K562 (cell line): Measurements from ENCODE around the gene WFDC8. TPM values are rescaled to one million over a fixed set of nuclear protein-coding genes. Genes with fewer than 3 reads are reported as not detected.

Experiments used
- ATAC-seq: fragments of 200-7000 bp; cut with Tn5 transposase; 3 replicates; pipeline ENCODE4 v1.9.1; 2020; ENCODE audit warnings: moderate library complexity
- BruUV-seq: library from RNA; stranded (reverse); fragments of 400-500 nt; replicated peaks from 2 replicates; lab custom pipeline; 2021; lab: Mats Ljungman, UMichigan
- CTCF ChIA-PET: fragments of 300-600 bp; formaldehyde crosslinking; extraction: SDS; loops from one replicate; lab custom pipeline; 2021; ENCODE audit warnings: low intra/inter-chr PET ratio; lab: Yijun Ruan, JAX
- POLR2A ChIA-PET: fragments of 300-600, 350-650 bp; sonication (Branson Sonifier 250); formaldehyde crosslinking; extraction: SDS; loops from one replicate; lab custom pipeline; 2021; ENCODE audit warnings: antibody characterized with exemption, inconsistent platforms; lab: Yijun Ruan, JAX
- DNase-seq, 4 experiments: peaks; one replicate each; pipeline versions ENCODE4 v3.0.0 to v3.0.0-alpha.2; 2011 to 2018; ENCODE audit warnings: low spot score in 3 of 4, mixed read lengths in 3 of 4; ENCODE audit errors: extremely low read depth in 1 of 4
- FAIRE-seq: peaks from 2 replicates; lab custom pipeline; 2011; peaks lifted over from hg19 to GRCh38; lab: Jason Lieb, UNC
- H2AFZ ChIP-seq: 2 replicates; pipeline ENCODE4 v1.6.0; 2011; ENCODE audit warnings: low read depth, low read length, control low read depth, inconsistent platforms
- H3K27ac ChIP-seq: fragments of 200-600 bp; 3 replicates; pipeline ENCODE4 v1.8.0; 2011; ENCODE audit warnings: low read depth, mild to moderate bottlenecking, control low read depth, inconsistent platforms, low read length, moderate library complexity, mixed read lengths; ENCODE audit errors: extremely low read depth
- H3K27me3 ChIP-seq, 2 experiments: fragments of 300-600 bp in 1 of 2; 2 replicates in 1 of 2; 3 replicates in 1 of 2; pipeline versions ENCODE4 v1.6.0 to v1.8.0; 2011; ENCODE audit warnings: inconsistent platforms in 2 of 2, low read length in 2 of 2, mild to moderate bottlenecking in 1 of 2, mixed read lengths in 1 of 2, moderate library complexity in 1 of 2; ENCODE audit not compliant: control insufficient read depth in 2 of 2, insufficient read depth in 2 of 2
- H3K36me3 ChIP-seq: fragments of 300-600 bp; 3 replicates; pipeline ENCODE4 v1.8.0; 2011; ENCODE audit warnings: mild to moderate bottlenecking, low read length, inconsistent platforms; ENCODE audit not compliant: control insufficient read depth, insufficient read depth
- H3K4me1 ChIP-seq, 2 experiments: fragments of 200-600 bp in 1 of 2; replicated peaks in 1 of 2; 2 replicates in 1 of 2; 3 replicates in 1 of 2; pipeline versions ENCODE4 v1.5.1 to v1.8.0; 2011; ENCODE audit warnings: inconsistent platforms in 2 of 2, low read length in 2 of 2, mild to moderate bottlenecking in 1 of 2, mixed read lengths in 1 of 2, moderate library complexity in 1 of 2; ENCODE audit not compliant: control insufficient read depth in 2 of 2, insufficient read depth in 2 of 2
- H3K4me2 ChIP-seq: 2 replicates; pipeline ENCODE4 v1.6.1; 2011; ENCODE audit warnings: low read length, control low read depth, inconsistent platforms, mixed read lengths; ENCODE audit not compliant: insufficient read depth
- H3K4me3 ChIP-seq: fragments of 200-600 bp; sonication (generic), shearing (Covaris generic); 2 replicates; pipeline ENCODE4 v1.5.1; 2016; ENCODE audit warnings: control low read depth, inconsistent platforms
- H3K79me2 ChIP-seq: fragments of 200-600 bp; 3 replicates; pipeline ENCODE4 v1.8.0; 2011; ENCODE audit warnings: low read length, inconsistent platforms; ENCODE audit not compliant: control insufficient read depth, insufficient read depth
- H3K9ac ChIP-seq, 2 experiments: 2 replicates each; pipeline versions ENCODE4 v1.6.0 to v1.6.1; 2011; ENCODE audit warnings: low read depth in 2 of 2, low read length in 2 of 2, control low read depth in 1 of 2, inconsistent platforms in 1 of 2, mild to moderate bottlenecking in 1 of 2, mixed read lengths in 1 of 2; ENCODE audit not compliant: insufficient read depth in 1 of 2
- H3K9me1 ChIP-seq: one replicate; pipeline ENCODE4 v1.6.0; 2011; ENCODE audit warnings: inconsistent platforms, mild to moderate bottlenecking, low read length, moderate library complexity; ENCODE audit not compliant: control insufficient read depth, insufficient read depth
- H3K9me3 ChIP-seq: replicated peaks from 2 replicates; pipeline ENCODE4 v1.5.1; 2011; ENCODE audit warnings: low read depth, low read length, inconsistent platforms; ENCODE audit not compliant: control insufficient read depth, insufficient read depth
- H4K20me1 ChIP-seq: replicated peaks from 2 replicates; pipeline ENCODE4 v1.6.1; 2011; ENCODE audit warnings: low read length, inconsistent platforms, mixed read lengths; ENCODE audit not compliant: control insufficient read depth, insufficient read depth
- ARID2 ChIP-seq: fragments of 450-650 bp; IDR thresholded peaks from 2 replicates; pipeline ENCODE4 v1.6.1; 2017; ENCODE audit warnings: antibody characterized with exemption, mild to moderate bottlenecking
- BMI1 ChIP-seq: fragments of 150-350 bp; IDR thresholded peaks from 2 replicates; pipeline ENCODE4 v1.6.1; 2014; ENCODE audit warnings: low read length
- CBX3 ChIP-seq, 2 experiments: IDR thresholded peaks; 1 replicate in 1 of 2; 2 replicates in 1 of 2; pipeline ENCODE4 v1.6.1; 2012; ENCODE audit warnings: inconsistent platforms in 2 of 2, low read length in 2 of 2, borderline replicate concordance in 1 of 2, control low read depth in 1 of 2
- CHCHD3 ChIP-seq: fragments of 250-450 bp; sonication (Bioruptor Pico); IDR thresholded peaks from 2 replicates; pipeline ENCODE4 v2.1.2; 2022; ENCODE audit warnings: mild to moderate bottlenecking
- CREB3 ChIP-seq: fragments of 450-650 bp; conservative IDR thresholded peaks from 2 replicates; pipeline ENCODE4 v1.6.1; 2016; ENCODE audit warnings: missing genetic modification characterization, low read depth, mild to moderate bottlenecking, missing compliant biosample characterization, moderate library complexity
- DMBX1 ChIP-seq: fragments of 250-450 bp; sonication (Bioruptor Pico); IDR thresholded peaks from 2 replicates; pipeline ENCODE4 v1.8.0; 2022; ENCODE audit warnings: inconsistent platforms, mild to moderate bottlenecking, moderate library complexity, borderline replicate concordance
- ETV6 ChIP-seq, 3 experiments: fragments of 150-350 bp in 1 of 3; sonication (generic) in 1 of 3; formaldehyde crosslinking in 1 of 3; IDR thresholded peaks; 2 replicates each; pipeline versions ENCODE4 v1.6.1 to v1.8.0; 2014 to 2022; ENCODE audit warnings: borderline replicate concordance in 2 of 3, low read depth in 2 of 3, antibody characterized with exemption in 1 of 3, low read length in 1 of 3, mild to moderate bottlenecking in 1 of 3, missing genetic modification reagents in 1 of 3
- FOXJ3 ChIP-seq: sonication (generic); formaldehyde crosslinking; IDR thresholded peaks from 2 replicates; pipeline ENCODE4 v1.4.0; 2020; ENCODE audit warnings: mild to moderate bottlenecking, missing genetic modification reagents
- HDAC2 ChIP-seq: fragments of 450-650 bp; IDR thresholded peaks from 2 replicates; pipeline ENCODE4 v1.6.1; 2016; ENCODE audit warnings: mild to moderate bottlenecking
- ILK ChIP-seq: fragments of 450-650 bp; IDR thresholded peaks from 2 replicates; pipeline ENCODE4 v1.6.1; 2016; ENCODE audit warnings: missing genetic modification characterization, low read depth, mild to moderate bottlenecking, missing compliant biosample characterization, moderate library complexity, borderline replicate concordance
- MAFG ChIP-seq: fragments of 450-650 bp; conservative IDR thresholded peaks from 2 replicates; pipeline ENCODE4 v1.6.1; 2016; ENCODE audit warnings: missing genetic modification characterization, missing compliant biosample characterization
- NCOA4 ChIP-seq: fragments of 450-650 bp; IDR thresholded peaks from 2 replicates; pipeline ENCODE4 v1.6.1; 2018; ENCODE audit warnings: mild to moderate bottlenecking; ENCODE audit not compliant: partially characterized antibody
- POLR2H ChIP-seq: IDR thresholded peaks from 2 replicates; pipeline ENCODE4 v1.6.1; 2016; ENCODE audit warnings: missing genetic modification characterization, low read depth, mild to moderate bottlenecking, control low read depth, missing compliant biosample characterization, moderate library complexity
- SMAD4 ChIP-seq: fragments of 250-450 bp; sonication (Bioruptor Pico); conservative IDR thresholded peaks from 2 replicates; pipeline ENCODE4 v1.8.0; 2021; ENCODE audit warnings: inconsistent platforms, mild to moderate bottlenecking, moderate library complexity
- SPI1 ChIP-seq: IDR thresholded peaks from 2 replicates; pipeline ENCODE4 v1.6.1; 2011; ENCODE audit warnings: low read depth, low read length, control low read depth, borderline replicate concordance
- SREBF1 ChIP-seq: fragments of 150-350 bp; IDR thresholded peaks from 2 replicates; pipeline ENCODE4 v1.6.1; 2014; ENCODE audit warnings: antibody characterized with exemption, low read depth, low read length, borderline replicate concordance
- TAF15 ChIP-seq: fragments of 200-400 bp; formaldehyde crosslinking; IDR thresholded peaks from 2 replicates; pipeline ENCODE4 v1.6.1; 2017; ENCODE audit warnings: mild to moderate bottlenecking, low read depth, low read length, moderate library complexity
- TEAD4 ChIP-seq, 2 experiments: sonication (generic) in 1 of 2; formaldehyde crosslinking in 1 of 2; IDR thresholded peaks; 2 replicates each; pipeline versions ENCODE4 v1.6.1 to v1.8.0; 2012 to 2022; ENCODE audit warnings: borderline replicate concordance in 1 of 2, inconsistent platforms in 1 of 2, low read length in 1 of 2, mild to moderate bottlenecking in 1 of 2, missing genetic modification reagents in 1 of 2
- WGBS: fragments of 100-300 bp; shearing (Covaris generic); methylation state at CpG from one replicate; pipeline ENCODE4 v1.1.6; 2016; ENCODE audit warnings: low coverage, mixed read lengths; ENCODE audit not compliant: insufficient coverage; ENCODE audit errors: missing lambda C conversion rate; 5-methylcytosine and 5-hydroxymethylcytosine counted together
- in situ Hi-C: fragments of 300-500 bp; cut with MboI; formaldehyde crosslinking; loops from 4 replicates; pipeline ENCODE4 v1.15.0; 2018; ENCODE audit warnings: inconsistent platforms, mixed read lengths
- intact Hi-C: fragments of 100-400 bp; cut with micrococcal nuclease; formaldehyde crosslinking; loops from 2 replicates; pipeline ENCODE4 v1.14.2; 2022
- polyA plus RNA-seq, 8 experiments: library from polyadenylated mRNA; depleted of rRNA in 4 of 8; stranded (reverse) in 5 of 8; unstranded in 3 of 8; fragments of >200 nt; fragmentation: Nextera tagmentation in 2 of 8; fragmentation: Illumina TruSeq in 1 of 8; extraction: Ambion mirVana in 2 of 8; extraction: Trizol in 1 of 8; gene quantifications; 2 replicates each; pipeline versions ENCODE4 v1.2.1 to v1.2.3, GENCODE V29; 2011 to 2014; ENCODE audit warnings: inconsistent platforms in 1 of 8, missing spikeins in 1 of 8
- total RNA-seq, 7 experiments: library from RNA; depleted of rRNA in 6 of 7; stranded (reverse); fragments of >200 nt in 6 of 7; fragmentation: Illumina TruSeq in 2 of 7; extraction: Trizol in 2 of 7; gene quantifications; 2 replicates each; pipeline versions ENCODE4 v1.2.1 to v1.2.3, GENCODE V29; 2011 to 2021; ENCODE audit warnings: low replicate concordance in 1 of 7

The WFDC8 gene
- total and polyA plus RNA-seq, 9 of the 15 experiments (the other 6 are each of a cell fraction or from before 2014, with no cell fraction given): not detected

GRCh38 chr20:45547206-45547770 lies 31.8 kb downstream of the WFDC8 start, which contains the start of gene EPPIN:
EPPIN (minus strand) TSS chr20:45547401; CDS start chr20:45547357, 44 bp downstream.
- in situ Hi-C loops: no loop called here
- no peak for ATAC-seq
- Histone ChIP-seq H3K9me1 (no peaks in the 10 kb centered on the region), H3K4me1 (no peaks in the 10 kb centered on the region), H3K79me2 (no peaks in the 10 kb centered on the region), H3K27me3 (peaks cover 0 to 7% of the 10 kb centered on the region in 2 experiments; a peak in 2 of 5 replicates), H3K4me2 (no peak within 1 kb of the TSS), H4K20me1 (no peaks in the 10 kb centered on the region), H3K9ac (no peak within 1 kb of the TSS), H3K9me3 (no peaks in the 10 kb centered on the region), H3K4me3 (no peak within 1 kb of the TSS), H3K27ac (no peak within 1 kb of the TSS), H2AFZ (no peak within 1 kb of the TSS), H3K36me3 (no peaks in the 10 kb centered on the region)
- WGBS: 1% methylated on average over 6 of the region's 6 CpGs
- ChIA-PET POLR2A (no interaction called here), CTCF (interaction anchor here (2.7 kb wide), 1 partner anchor 225 kb away, joined by 24 read pairs; no protein-coding TSS in a partner anchor)
- no peak for DNase-seq
- no peak for FAIRE-seq
- no peak for TF ChIP-seq CREB3 (tag)
- no peak for TF ChIP-seq MAFG (tag)
- TF ChIP-seq TEAD4 (IDR thresholded peaks at IDR 0.05; ENCODE audit: low read length): no peak
- TF ChIP-seq TEAD4 (CRISPR knock-in tag; IDR thresholded peaks at IDR 0.05; ENCODE audit: borderline replicate concordance): no peak
- no peak for TF ChIP-seq SMAD4
- no peak for TF ChIP-seq SREBF1
- no peak for TF ChIP-seq NCOA4
- no peak for TF ChIP-seq FOXJ3 (CRISPR knock-in tag)
- TF ChIP-seq CBX3 (IDR thresholded peaks at IDR 0.05; ENCODE audit: borderline replicate concordance in 1 of 2, low read length in 2 of 2): no peak
- no peak for TF ChIP-seq ETV6 (IDR thresholded peaks at IDR 0.05; ENCODE audit: borderline replicate concordance in 1 of 2, low read depth in 2 of 2, low read length in 1 of 2)
- no peak for TF ChIP-seq ETV6 (CRISPR knock-in tag; IDR thresholded peaks at IDR 0.05; ENCODE audit: borderline replicate concordance)
- no peak for TF ChIP-seq ILK (tag)
- TF ChIP-seq DMBX1: no peak
- no peak for TF ChIP-seq TAF15
- no peak for TF ChIP-seq HDAC2
- no peak for TF ChIP-seq SPI1
- TF ChIP-seq POLR2H (tag): no peak
- TF ChIP-seq BMI1: no peak
- no peak for TF ChIP-seq CHCHD3
- no peak for TF ChIP-seq ARID2
- no TSS peak for BruUV-seq
- intact Hi-C loops: loop anchor here (10.0 kb wide), 1 partner anchor 232 kb away; no protein-coding TSS in a partner anchor
